ENCODE results near the gene CRACR2A.

Gene CRACR2A

DNA sequence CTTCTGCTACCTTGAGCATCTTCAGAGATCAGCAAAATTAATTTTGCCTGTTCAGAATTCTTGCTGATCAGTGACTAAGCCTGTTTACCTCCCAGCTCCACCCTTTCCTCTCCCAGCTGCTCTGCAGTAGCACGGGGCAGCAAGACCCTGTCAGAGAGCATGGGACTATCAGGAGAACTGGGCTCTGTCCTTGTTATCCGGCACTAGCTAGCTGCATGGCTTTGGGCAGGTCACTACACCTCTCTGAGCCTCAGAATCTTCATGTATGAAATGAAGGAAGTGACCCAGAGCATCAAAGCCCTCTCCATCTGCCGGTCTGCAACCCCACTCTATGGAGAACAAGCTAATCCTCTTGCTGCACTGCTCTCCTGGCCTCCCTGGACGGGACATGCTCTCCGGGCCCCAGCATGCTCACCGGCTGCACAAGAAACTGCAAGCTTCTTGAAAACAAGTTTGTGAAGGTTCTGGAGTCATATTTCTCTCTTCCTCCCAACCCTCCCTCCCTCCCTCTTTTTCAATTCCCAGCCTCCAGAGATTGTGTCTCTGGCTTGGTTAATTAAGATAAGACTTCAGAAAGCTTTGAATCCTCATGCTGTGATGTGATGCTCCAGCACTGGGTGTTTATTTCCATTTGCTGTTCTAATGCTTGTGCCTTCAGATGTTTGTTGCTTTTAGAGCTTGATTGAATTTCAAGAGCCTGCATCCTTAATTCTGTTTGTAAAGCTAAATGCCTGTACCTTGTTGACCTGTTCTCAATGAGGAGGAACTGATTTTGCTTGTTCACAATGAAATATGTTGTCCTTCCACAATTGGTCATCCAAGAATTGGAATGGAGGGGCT is 101.1 kb downstream of the CRACR2A start:
- DNase-seq (ENCODE audit: low read depth in 2 of 2) = no peak

DNA sequence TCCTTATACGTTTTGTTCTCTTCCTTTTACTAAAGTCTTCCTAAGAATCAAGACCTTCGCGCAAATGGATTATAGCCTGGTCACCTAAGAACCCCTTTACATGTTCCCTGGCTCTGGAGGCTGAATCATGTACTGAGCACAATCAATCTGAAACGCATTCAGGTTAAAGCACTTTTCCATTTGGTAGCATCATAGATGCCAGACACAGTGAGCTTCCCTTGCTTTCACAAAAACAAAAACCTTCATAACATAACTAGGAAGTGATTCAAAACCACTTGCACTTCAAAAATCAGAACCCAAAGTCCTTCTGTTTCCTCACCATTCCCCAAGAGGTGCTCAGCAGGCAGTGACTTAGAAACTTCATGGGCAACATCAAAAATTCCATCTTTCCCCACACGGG is 105.4 kb downstream of the CRACR2A start:
- DNase-seq (ENCODE audit: low read depth in 2 of 2) = no peak

DNA sequence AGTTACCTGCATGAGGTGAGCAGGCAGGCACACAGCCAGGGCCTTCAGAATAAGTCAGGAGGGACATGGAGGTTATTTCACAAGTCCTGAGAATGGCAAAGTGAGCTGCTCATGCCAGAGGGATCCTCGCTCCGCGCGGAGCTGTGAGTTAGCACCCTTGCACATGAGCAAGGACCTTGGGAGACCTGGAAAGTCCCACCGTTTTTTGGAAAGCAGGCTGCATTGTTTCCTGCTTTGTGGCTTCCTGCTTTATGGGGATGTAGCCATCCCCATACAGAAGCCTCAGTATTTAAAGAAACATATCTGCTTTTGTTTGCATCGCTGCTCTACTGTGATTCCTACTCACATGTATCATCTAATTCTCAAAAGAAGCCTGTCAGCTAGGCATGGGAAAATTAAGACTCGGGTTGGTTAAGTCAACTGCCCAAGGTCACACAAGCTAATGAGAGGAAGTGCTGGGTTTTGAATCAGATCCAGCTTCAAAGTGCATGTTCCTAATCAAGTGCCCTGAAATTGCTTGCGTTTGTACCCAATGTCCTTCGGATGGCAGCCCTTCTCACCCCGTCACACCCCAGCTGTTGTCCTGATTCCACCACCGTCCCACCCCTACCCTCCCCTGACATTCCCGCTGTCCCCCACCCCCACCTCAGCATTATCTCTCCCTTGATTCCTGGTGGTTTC is 106.2 kb downstream of the CRACR2A start:
- DNase-seq (ENCODE audit: low read depth in 2 of 2) = no peak

DNA sequence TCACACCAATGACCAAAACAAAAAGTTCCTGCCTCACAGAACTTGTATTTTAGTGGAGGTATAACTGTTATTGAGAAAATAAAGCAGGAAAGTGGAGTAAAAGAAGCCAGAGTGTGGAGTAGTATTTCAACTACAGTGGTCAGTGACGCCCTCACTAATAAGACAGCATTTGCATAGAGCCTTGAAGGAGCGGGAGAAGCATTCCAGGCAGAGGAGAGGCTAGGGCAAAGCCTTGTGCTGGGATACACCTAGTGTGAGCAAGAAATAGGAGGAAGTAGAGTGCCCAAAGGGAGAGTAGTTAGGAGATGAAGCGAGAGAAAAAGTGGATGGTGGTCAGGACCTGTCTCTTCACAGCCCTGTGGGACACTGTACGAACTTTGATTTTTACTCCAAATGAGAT is 107.8 kb downstream of the CRACR2A start:
- no peak for DNase-seq (ENCODE audit: low read depth in 2 of 2)

DNA sequence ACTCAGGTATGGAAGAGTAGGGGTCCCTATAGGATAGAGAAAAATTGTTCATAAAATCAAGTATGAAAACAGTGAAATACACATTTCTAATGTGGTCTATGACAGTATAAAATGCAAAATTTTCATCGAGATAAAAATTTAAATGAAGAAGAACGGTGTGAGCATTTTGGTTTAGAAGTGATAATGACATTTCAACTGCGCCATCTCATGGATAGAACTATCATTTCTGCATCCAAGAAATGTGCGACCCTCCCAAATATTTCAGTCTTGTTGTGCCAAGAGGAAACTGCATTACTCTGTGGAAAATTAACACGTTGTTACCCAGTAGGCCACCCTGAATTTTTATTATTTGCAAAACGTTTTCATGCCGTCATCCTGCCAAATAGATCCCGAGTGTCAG is 108.8 kb downstream of the CRACR2A start:
- no peak for DNase-seq (ENCODE audit: low read depth in 2 of 2)

DNA sequence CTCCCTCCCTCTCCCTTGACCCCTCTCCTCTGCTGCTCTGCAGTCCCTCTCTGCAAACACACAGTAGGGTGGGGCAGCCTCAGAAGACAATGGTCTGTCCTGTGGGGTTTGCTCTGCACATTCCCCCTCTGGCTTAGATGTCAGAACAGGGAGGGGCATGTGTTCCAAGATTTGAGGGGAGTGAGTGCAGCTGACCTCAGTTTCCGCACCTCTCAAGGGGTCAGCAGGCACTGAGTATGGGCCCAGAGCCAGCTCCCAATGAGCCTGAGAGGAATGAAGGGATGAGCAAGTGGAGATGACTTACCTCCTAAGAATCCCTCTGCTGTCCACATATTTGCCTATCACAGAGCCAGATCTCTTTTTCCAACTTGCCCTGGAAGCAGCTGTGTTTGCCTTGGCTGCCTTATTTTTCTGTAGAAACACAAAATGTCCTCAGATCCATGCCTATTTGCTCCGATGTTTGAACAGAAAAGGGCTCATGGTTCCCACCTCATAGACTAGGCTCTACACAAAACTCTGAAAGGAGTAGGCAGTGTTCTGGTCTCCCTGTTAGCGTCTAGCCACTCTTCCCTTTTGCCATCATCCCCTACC is 111.4 kb downstream of the CRACR2A start:
- DNase-seq (ENCODE audit: low read depth in 2 of 2) = no peak

DNA sequence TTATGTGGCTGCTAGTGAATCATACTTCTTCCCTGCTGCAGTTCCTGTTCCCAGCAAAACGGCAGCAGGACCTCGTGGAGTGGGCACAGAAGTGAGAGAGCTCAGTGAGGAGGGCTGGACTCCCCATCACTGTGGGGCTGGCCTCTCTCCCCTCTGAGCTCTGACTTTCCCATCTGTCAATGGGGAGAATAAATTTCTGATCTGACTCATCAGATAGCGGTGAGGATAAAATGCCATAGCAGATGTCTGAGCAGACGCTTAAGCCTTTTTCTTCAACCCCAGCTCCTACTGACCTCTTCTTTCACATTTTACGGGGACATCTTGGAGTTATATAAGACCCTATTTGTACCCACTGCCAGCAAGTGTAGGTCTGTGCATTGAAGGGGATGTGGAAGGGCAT is 116.6 kb downstream of the CRACR2A start:
- no peak for DNase-seq (ENCODE audit: low read depth in 2 of 2)

DNA sequence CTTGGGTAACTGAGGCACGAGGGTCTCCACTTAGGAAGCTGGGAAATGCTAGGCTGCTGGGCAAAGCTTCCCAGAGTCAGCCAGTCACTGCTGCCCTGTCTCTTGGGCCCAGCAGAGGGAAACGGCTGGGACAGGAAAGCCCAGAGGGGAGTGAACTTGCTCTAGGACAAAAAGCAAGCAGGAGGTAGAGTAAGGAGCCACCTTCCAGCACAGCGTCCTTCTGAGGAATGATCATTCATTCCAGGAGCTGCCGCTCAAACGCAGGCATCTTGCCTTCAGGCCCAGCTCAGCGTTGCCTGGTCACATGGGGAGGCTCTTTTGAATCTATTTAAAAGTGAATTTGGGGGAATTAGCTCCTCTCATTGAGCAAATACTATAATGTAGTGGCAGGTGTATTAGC is 118.6 kb downstream of the CRACR2A start:
- no peak for DNase-seq (ENCODE audit: low read depth in 2 of 2)

DNA sequence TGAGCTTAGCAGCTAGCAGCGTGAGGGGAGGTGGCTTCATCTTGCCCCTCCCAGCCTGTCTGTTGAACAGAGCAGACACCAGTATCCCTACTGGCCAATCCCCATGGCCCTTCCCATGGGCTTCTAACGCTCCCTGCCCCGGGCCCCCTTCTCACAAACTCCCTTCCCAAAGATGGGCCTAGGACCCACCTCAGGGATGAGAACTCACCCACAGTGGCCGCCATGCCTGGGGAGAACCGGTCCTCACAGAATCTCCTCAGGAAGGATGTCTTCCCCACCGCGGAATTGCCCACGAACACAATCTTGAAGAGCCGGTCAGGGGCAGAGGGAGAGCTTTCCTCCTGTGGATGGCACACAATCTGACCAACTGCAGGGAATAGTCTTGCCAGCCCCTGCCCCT is 119.5 kb downstream of the CRACR2A start:
- DNase-seq (ENCODE audit: low read depth in 2 of 2) = no peak

DNA sequence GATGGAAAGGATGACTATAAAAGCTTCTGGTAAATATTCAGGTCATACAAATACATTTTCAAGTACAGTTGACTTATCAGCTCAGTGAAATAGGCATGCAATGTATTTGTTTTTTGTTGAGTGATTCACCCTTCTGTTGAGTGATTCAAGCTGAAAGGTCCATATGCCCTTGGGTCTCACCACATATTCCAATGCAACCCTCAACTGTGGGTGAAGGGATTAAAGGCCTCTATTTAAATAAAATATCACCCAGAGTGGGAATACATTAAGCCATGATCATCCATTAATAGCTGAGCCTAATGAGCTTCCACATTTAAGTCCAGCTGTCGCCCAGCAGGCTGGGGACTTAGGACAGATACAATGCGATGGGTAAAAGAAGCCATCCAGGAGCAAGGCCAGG is 120.2 kb downstream of the CRACR2A start:
- no peak for DNase-seq (ENCODE audit: low read depth in 2 of 2)

DNA sequence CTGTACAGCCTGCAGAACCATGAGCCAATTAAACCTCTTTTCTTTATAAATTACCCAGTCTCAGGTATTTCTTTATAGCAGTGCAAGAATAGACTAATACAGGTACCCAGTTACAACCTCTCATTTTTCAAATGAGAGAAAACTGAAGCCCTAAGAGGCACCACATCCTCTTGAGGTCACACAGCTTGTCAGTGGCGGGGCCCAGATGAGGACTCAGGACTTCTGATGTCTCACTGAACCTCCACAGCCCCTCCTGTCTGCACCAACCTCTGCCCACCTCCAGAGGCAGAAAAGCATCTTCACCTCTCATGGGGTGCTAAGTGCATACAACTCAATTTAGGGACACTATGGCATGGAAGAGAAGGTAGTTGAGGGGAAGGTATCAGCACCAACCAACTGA is 120.7 kb downstream of the CRACR2A start:
- no peak for DNase-seq (ENCODE audit: low read depth in 2 of 2)

DNA sequence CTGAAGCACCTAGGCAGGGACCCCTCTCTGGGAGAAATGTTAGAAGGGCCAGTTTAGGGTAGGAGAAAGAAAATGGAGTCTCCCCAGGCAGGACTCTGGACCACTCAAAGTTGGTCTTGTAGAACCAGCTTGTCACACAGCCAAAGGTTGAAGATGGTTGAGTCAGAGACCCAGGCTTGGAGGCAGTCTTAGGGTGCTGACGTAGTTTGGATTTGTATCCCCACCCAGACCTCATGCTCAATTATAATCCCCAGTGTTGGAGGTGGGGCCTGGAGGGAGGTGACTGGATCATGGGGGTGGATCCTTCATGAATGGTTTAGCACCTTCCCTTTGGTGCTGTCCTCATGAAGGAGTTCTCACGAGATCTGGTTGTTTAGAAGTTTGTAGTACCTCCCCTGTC is 121.2 kb downstream of the CRACR2A start:
- no peak for DNase-seq (ENCODE audit: low read depth in 2 of 2)

DNA sequence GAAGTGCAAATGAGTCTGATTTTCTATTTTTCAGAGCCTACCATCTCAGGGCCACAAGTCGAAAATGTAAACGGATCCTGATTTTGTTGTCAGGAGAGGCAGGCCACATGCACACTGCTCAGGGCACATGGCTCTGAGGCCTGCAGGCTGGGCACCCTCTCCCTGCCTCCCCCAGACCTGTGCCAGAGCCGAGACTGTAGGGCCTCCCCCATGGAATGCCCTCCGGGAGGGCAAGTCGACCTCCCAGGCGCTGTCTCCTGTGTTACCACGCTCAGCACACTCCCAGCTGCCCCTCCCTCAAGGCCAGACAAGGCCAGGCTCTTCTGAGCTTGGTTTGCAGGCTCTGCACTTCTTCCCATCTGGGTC is 121.7 kb downstream of the CRACR2A start:
- DNase-seq (ENCODE audit: low read depth in 2 of 2) = no peak

DNA sequence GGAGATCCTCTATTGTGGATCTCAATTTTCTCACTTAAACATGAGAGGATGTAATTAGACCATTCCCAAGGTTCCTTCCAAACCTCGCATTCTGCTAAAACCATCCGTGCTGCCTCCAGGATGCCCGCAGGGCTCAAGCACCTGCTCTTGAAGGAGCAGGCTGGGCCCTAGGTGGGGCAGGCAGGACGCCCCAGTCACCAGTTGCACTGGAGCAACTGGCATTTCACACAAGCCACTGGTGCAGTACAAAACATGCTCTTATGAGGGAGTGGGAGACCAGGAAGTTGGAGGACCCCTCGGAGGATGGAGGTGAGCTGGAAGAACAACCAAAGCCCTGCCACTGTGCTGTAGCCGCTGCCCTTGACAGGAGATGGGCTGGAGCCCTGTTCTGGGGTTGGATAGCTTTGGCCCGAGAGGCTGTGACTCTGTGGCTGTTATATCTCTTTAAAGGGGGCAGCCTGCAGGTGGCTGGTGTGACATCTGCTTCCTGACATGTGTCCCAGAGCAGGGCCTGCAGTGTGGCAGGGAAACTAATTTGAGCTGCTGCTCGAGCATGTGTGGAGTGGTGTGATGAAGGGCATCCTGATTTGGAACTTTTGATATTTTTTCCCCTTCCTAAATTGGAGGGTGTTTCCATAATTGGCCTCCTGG is 122.2 kb downstream of the CRACR2A start:
- DNase-seq (ENCODE audit: low read depth in 2 of 2) = no peak

DNA sequence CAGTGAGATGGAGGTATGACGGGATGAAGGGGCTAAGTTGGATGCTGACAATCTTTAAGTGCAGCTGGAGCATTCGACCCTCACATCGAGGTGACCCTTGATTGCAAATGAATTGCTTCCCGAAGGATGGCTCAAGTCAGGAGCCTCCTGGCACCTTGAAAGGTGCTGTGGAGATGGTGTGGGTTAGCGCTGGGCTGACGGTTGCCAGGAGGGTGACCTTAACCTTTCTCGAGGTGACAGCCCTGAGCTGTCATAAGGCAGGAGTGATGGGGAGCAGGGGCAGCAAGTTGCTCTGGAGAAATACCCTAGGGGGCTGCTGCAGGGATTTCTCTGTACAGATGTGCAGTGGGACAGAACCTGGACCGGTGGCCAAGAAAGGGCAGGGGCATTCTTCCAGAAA is 122.8 kb downstream of the CRACR2A start:
- no peak for DNase-seq (ENCODE audit: low read depth in 2 of 2)

DNA sequence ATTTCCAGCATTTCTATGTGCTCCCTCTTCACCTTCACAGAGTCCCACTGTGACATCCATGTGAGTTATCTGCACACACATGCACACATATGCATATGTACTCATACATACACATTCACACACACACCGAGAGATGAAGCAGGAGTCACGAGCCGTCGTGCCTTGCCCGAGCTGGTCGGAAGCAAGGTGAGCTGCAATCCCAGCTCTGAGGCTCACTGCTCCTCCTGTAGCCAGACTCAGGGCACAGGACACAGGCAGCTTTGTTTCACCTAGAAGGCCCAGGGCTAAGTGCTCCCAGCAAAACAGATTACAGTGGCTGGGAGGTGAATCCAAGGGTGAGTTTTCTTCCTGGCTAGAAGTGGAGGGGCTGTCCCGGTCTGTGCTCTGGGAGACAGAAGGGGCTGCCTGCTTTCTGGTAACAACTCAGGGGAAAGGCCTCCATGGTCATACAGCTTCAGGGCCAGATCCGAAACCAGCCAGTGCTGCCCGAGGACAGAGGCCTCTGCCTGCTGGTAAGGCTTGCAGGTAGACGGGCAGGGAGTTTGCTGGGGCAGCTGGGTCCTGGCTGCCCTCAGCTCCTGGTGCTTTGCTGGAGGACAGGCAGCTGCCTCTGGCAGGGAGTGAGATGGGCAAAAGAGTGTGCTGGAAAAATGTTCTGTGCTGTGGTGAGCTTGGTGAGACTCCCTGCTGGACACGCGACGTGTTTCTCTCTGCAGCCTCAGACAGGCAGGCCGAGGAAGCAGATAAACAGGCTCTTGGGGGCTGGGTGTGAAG is 123.7 kb downstream of the CRACR2A start:
- DNase-seq (ENCODE audit: low read depth in 2 of 2) = no peak

DNA sequence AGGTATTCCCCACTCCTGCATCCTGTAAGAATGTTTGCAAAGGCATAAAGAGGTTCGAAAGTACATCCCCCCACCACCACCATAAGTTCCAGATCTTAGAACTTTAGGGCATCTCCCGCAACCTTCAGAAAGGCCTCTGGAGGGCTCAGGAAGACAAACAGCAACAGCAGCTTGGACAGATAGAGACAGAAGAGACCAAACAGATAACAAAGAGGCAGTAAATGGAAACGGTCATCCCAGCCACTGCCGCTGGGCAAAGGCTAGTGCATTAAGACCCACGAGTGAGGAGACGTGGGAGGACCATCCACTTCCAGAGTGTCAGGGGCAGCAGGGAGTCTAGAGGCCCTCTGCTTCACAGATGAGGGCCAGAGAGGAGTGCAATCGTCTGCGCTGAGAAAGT is 124.3 kb downstream of the CRACR2A start:
- DNase-seq (ENCODE audit: low read depth in 2 of 2) = no peak

DNA sequence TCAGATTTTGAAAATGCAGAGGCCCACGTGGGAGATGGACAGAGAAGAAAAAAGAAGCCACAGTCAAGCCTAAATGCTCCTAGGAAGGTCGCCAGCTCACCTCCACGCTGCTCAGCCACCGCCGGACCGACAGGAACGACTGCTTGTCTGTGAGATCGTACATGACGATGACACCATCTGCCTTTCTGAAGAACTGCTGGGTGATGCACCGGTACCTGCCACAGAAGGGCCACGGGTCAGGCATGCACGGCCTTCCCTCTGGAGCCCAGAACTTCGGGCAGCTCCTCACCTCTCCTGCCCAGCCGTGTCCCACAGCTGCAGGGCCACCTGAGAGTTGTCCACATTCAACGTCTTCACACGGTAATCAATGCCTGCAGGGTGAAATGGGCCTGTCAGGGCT is 125.6 kb downstream of the CRACR2A start:
- no peak for DNase-seq (ENCODE audit: low read depth in 2 of 2)

DNA sequence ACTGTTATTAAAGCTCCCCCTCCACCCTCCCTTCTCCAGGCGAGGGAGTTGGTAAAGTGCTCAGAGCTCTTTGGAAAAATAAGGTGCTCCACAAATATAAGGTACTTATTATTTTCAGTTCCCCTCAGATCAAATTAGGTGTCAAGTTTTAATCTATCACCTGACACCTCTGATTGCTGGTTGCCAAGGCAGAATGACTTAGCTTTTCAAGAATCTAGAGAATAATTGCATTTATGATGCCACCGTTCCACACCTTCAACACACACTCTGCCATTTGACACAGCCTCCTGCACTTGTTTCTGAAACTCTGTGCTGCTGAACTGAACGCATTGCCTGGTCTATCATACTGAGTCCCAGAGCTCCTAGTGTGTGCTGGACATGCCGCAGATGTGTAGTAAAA is 128.6 kb downstream of the CRACR2A start:
- no peak for DNase-seq (ENCODE audit: low read depth in 2 of 2)

DNA sequence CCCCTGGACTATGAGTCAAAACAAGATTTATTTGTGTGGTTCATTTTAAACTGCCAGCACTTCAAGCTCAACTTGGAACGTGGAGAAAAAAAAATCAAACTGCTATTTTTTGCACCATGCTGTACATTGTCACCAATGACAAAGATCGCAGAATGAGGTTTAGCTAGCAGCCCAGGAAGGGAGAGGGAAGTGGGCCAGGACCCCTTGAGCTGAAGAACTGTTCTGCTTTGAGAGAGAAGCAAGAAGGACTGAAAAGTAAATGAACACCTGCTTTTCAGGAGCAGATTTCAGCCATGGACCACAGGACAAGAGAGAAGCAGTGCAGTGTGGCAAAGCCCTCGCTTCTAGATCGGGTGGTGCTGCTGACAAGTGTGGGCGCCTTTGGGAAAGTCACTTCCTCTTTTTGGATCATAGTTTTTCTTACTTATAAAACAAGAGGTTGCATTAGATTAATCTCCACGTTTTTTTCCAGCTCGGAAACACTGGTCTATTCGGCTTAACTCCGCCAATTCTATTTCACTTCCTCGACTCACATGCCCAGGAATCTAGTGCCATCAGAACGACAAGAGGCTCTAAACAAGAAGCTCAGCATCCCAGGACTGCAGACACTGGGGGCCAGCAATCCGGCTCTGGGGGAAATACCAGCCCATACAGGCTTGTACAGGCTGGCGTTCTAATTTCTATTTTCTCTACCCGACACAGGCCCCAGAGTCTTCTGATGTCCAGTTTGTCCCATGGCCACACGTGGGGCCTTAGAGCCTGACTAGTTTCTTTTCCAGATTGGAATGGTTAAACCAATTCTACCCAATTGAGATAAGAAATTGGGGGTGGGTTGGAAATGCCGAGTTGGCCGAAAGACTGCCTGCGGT is 129.9 kb downstream of the CRACR2A start:
- DNase-seq (ENCODE audit: low read depth in 2 of 2) = no peak
